GM19438 (cell line): Measurements from ENCODE around the gene NEK6.
A peak's percentile ranks its signal among the peaks of the same experiment; 100 is the strongest.

Experiments
- ATAC-seq: cut with Tn5 transposase; IDR thresholded peaks from one replicate; pipeline ENCODE4 v1.9.1; 2021; ENCODE audit warnings: low read depth; ENCODE audit not compliant: unreplicated experiment

Gene NEK6

GRCh38 chr9:124260769-124261603, 3.2 kb downstream of the NEK6 start:
- no peak for ATAC-seq

DNA sequence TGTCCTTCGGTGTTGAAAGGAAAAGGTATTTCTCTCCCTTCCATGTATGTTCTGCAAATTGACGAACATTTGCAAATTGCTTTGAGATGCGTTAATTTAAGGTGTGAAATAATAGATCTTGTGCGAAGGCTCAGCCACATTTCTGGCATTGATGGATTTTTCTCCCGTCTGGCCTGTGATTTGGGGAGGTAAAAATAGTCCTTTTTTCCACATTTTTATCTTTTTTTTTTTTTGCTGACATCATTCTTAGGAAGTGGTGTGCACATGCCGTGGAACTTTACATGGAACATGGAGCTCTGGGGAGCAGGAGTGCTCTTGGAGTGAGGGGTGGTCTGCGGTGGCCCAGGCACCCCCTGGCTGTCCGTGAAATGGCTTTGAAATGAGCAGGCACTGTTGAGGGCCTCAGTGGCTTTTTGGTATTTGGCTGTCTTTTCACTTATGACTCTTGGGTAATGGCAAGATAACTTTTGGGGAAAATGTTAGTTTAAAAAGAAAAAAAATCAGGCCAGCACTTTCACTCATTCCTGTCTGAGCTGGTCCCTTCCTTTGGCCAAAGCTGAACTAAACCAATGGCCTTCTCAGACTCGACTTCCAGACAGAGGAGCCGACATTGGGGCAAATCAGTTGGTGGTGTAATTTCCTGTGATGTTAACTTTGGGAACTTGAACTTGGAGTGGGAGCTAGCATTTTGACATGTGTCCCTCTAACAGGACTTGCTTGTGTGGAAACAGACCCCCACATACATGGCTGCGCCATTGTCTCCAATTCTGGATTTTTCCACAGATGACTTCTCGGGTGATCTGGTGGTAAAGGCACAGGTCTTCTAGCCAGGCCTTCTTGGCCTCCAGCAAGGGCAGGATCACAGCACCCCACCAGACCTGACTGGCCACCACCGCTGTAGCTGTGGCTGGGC, 4.2 kb downstream of the NEK6 start:
- ATAC-seq = no peak

GRCh38 chr9:124262649-124262972, 4.9 kb downstream of the NEK6 start:
- no peak for ATAC-seq

DNA sequence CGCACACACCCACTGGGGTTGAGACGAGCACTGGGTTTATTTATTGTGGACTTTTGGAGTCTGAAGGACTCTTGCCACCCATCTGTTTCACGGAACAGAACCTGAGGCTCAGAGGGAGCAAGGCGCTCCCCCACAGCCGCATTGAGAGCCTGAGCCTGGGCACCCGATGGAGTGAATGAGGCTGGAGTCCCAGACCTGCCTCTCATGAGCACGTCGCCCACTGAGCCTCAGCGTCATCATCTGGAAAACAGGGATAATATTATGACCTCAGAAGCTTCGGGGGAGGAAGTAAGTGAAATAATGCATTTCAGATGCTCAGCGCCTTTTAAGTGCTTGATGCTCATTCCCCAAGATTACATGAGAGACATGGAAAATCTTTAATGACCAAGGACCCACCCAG, 5.5 kb downstream of the NEK6 start:
- ATAC-seq = no peak

GRCh38 chr9:124263800-124264426, 6.2 kb downstream of the NEK6 start:
- ATAC-seq = peak; percentile 48

GRCh38 chr9:124264823-124265233, 7.1 kb downstream of the NEK6 start:
- ATAC-seq = peak; percentile 36

GRCh38 chr9:124265551-124265950, 7.8 kb downstream of the NEK6 start:
- ATAC-seq = no peak

DNA sequence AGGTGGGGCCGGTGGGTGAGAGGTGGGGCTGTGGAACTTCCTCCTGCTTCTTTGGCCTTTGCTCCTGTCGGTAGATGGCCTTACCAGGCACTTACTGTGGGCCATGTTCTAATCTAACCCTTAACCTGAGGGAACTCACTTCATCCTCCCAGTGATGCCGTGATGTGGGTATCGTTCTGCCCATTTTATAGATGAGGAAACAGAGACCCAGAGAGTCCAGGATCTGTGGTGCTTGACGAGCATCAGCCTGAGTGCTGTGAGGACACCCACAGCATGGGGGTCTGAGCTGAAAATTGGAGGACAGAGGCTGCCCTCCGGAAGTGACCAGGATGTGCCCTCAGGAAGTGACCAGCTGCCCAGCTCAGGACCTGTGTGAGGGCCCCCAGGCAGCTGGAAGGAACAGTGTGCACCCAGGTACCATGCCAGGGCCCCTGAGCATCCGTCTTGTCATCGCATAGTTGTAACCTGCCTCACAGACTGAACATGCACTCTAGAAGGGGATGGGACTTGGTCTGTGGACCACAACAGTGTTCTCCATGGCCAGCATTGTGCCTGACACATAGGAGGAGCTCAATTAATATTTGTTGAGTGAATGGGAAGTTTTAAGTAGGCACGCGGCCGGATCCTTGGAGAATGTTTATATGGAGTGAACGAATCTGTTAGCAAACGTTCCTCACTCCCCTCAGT, 8.5 kb downstream of the NEK6 start:
- ATAC-seq = no peak

DNA sequence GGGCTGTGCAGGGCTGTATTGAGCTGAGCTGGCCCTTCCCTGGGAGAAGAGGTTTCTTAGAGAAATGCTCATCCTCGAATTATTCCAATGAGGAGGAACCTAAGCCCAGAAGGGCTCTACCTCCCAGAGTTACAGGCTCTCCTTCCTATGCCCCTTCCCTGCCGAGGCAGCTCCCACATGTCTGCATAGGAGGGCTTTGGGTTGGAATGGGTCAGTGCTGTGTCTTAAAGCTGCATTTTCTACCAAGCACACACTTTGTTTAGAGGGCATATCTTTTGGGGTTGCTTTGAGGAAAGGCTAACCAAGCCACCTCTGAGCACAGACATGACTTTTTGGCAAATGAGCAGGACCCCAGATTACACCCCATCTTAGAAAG, 9.1 kb downstream of the NEK6 start:
- ATAC-seq = no peak

DNA sequence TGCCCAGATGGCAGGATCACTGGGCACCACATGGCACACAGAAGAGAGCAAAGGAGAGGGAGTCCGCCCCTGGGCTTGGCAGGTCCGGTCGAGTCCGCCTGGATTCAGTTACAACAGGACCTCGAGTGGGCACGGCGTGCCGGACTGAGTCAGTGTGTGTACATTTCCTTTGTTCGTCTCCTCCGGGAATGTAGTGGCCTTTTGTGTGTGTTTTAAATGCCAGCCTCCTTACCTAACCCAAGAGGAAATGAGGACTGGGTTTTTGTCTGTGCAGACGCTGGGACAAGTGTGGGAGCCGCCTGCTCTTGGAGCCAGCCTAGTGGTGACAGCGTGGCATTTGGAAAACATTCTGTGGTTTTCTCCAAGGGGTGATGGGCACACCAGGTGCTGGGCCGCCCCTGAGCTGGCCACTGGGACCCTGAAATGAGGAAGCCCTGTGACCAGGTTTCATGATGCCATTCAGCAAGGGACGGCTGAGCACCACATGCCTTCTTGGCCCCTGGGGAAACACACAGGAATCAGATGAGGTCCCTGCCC, 9.6 kb downstream of the NEK6 start:
- no peak for ATAC-seq

DNA sequence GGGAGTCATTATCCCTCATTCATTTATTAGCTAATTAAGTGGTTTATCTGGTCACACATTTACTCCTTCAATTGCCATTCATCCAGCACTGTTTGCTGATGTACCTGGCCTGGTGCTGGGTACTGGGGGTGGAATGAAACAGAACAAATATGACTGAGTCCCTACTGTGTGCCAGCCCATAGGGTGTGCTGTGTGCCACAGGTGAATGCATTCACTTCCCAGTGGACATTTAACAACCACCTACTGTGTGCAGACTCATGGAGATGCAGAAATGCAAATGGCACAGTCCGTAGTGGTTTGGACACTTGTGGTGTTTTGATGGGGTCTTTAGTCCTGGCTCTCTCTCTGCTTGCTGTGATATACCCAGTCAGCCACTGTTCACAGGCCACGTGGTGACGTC, 10.5 kb downstream of the NEK6 start:
- no peak for ATAC-seq

DNA sequence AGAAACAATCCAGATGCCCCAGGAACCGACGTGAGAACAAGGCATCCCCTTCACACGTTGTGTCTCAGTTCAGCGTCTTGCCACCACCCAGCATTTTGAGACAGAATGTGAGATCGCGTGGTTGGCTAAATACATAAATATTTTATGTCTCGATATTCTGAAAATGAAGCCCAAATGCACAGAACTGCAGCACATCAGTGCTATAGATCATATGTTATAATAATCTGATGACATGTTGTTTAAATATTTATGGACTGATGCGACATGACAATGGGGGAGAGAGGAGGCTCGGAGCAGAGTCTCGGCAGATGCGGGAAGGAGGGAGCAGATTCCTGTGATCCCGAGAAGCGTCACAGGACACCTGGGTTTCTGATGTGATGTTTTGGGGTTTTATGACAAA, 10.9 kb downstream of the NEK6 start:
- ATAC-seq = no peak

DNA sequence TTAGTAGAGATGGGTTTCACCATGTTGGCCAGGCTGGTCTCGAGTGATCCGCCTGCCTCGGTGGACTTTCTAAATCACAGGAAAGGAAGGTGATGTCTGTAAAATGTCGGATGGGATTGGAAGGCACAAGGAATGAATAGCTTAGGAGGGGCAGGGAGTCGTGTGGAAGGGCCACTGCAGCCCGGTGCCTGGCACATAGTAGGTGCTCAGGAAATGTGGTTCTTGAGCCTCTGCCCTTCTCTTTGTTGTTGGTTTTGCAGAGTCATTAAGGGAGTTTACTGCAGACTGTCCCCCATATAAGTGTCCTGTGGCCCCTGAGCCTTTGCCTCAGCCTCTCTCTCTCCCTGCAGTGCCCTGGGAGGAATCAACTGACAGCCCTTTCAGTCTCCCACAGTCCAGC, 11.8 kb downstream of the NEK6 start:
- no peak for ATAC-seq

DNA sequence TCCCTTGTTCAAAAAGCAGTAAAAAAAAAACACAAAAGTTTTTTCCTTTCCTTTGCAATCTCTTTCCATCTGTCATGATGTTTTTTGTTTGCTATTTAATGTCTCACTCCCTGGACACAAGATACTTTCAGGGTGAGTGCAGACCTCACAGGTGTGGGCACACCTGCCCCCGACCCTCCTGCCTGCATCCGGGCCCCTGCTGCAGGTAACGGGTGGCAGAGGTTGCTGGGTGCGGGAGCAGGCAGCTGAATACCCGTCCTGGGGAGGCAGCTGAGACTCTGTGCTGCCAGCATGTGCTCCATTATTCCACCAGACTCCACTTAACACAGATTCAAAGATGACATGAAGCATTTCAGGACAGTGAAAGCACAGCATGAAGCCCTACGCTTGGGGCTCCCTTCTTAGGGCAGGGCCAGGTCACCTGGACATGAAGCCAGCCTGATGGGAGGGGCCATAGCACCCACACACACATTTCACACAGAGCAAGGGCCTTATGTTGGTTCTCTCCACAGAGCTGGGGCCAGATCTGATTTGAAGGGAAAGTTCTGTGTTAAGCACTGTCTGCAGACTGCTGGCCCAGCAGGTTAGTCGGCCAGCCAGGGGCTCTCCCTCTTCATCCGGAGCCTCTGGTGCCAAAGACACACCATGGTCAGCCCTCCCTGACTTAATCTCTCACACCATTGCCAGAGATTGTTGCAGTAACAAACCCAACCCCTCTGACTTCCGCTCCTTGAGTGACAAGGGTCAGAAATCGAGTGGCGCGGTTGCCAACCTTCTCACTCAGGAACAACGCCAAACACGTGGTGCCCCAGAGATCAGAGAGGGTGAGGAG, 13.0 kb downstream of the NEK6 start:
- no peak for ATAC-seq

DNA sequence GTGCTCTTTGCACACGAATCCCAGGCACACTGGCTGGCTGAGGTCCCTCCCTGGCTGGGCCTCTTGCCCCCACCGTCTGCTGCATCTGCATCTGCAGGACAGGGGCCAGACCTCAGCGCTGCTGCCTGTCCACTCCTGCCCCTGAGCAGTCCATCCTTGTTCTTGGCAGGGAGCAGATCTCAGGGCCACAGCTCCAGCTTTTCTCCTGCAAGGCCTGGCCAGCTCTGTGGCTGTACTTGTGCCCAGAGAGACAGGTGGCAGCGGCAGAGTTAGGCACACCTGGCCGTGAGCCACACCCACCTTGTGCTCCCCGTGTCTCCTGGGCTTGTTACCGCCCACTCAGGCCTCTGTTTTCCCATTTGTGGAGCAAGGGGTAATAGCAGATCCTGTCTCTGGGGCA, 13.9 kb downstream of the NEK6 start:
- no peak for ATAC-seq

DNA sequence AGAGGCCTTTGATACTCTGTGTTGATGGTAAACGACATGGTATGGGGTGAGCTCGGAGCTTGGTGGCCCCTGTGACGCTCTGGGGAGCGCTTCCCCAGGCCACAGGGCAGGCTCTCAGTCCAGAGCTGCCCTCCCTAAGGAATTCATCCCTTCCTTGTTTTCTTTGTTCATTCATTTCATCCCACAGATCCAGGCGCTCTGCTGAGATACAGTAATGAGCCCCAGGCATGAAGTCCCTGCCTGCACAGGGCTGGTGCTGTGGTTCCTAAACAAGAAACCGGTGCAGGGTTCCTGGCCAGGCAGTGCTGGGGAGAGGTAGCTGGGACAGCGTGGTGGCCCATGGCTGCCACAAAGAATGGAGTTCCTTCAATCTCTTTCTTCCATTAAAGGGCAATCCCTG, 14.4 kb downstream of the NEK6 start:
- ATAC-seq = no peak

- no peak for ATAC-seq
These were observed 15.2 kb downstream of the NEK6 start for GRCh38 chr9:124272979-124273378.

- no peak for ATAC-seq
These were observed 15.8 kb downstream of the NEK6 start for GRCh38 chr9:124273427-124274160.

GRCh38 chr9:124274226-124274625, 16.5 kb downstream of the NEK6 start:
- ATAC-seq = no peak
